ENCODE data around the gene ITGA5.

Gene ITGA5

DNA sequence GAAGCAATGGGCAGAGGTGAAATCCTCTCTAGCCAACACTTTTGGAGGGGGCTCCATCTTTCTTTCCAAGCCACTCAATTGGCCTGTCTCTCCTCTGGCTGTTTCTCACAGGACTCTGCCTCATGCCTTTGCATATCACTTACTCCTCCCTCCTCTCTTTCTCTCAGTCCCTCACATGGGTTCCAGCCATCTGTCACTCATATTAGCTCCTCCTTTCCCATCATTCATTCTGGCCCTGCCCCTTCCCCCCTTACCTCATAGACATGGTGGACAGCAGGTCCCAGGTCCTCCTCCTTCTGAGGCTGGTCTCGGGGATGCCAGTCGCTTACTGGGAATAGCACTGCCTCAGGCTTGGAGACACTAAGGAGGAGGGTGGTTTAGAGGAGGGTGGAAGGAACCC is 17.9 kb downstream of the ITGA5 start:
- Histone ChIP-seq H3K79me2 (ENCODE audit: insufficient read depth, low read length) (no peaks in the 10 kb centered on the region), H3K27me3 (ENCODE audit: low read length) (no peaks in the 10 kb centered on the region), H3K4me3 (ENCODE audit: insufficient read depth, low read length, poor library complexity, severe bottlenecking) (no peak overlapping the region), H3K36me3 (ENCODE audit: low read length) (no peaks in the 10 kb centered on the region), H3K9me2 (replicated peaks; ENCODE audit: insufficient read depth, low read length) (no peaks in the 10 kb centered on the region), H3K9ac (ENCODE audit: low read length) (no peak overlapping the region), H3K27ac (ENCODE audit: low read depth, low read length) (no peak overlapping the region), H2AFZ (ENCODE audit: low read depth, low read length, severe bottlenecking) (no peak overlapping the region), H3F3A (ENCODE audit: insufficient read depth) (no peaks in the 10 kb centered on the region), H4K20me1 (ENCODE audit: low read depth, low read length) (no peaks in the 10 kb centered on the region), H3K4me2 (ENCODE audit: low read depth, low read length, poor library complexity, severe bottlenecking) (no peak overlapping the region), H3K9me3 (ENCODE audit: insufficient read depth, low read length) (no peaks in the 10 kb centered on the region)
- no peak for TF ChIP-seq EZH2phosphoT487 (conservative IDR thresholded peaks at IDR 0.05; ENCODE audit: low read length)
- TF ChIP-seq, protein P1, sequence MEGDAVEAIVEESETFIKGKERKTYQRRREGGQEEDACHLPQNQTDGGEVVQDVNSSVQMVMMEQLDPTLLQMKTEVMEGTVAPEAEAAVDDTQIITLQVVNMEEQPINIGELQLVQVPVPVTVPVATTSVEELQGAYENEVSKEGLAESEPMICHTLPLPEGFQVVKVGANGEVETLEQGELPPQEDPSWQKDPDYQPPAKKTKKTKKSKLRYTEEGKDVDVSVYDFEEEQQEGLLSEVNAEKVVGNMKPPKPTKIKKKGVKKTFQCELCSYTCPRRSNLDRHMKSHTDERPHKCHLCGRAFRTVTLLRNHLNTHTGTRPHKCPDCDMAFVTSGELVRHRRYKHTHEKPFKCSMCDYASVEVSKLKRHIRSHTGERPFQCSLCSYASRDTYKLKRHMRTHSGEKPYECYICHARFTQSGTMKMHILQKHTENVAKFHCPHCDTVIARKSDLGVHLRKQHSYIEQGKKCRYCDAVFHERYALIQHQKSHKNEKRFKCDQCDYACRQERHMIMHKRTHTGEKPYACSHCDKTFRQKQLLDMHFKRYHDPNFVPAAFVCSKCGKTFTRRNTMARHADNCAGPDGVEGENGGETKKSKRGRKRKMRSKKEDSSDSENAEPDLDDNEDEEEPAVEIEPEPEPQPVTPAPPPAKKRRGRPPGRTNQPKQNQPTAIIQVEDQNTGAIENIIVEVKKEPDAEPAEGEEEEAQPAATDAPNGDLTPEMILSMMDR (IDR thresholded peaks at IDR 0.05; ENCODE audit: insufficient read depth, low read length, poor library complexity, severe bottlenecking) = no peak

DNA sequence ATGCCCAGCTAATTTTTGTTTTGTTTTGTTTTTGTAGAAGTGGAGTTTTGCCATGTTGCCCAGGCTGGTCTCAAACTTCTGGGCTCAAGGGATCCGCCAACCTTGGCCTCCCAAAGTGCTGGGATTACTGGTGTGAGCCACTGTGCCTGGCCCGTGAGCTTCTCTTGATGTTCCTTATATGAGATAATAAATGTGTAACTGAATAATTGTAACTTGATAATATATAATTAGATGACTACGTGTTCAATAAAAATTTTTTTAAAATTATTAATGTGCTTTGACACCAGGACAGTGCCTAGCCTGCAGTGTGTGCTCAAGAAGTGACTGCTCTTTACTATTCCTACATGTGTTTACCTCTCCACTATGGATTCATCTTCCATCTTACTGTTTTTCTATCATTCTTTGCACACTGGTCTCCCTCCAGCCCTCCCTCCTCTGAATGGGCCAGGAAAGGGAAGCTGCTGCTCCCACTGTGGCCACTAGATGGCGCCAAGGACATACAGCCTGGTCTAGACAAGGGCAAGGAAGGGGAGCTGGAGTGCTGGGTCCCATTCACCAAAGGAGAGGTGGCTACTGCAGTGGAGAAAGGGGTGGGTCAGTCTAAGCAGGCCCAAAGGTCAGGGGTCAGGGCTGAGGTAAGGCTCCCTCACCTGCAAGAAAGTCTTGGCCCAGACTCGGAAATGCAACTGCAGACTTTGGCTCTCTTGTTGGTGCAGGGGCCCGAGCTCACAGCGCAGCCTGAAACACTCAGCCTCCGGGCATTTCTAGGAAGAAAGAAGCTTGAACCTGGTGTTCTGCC is 19.9 kb downstream of the ITGA5 start:
- Histone ChIP-seq H3K27ac (ENCODE audit: low read depth, low read length) (no peak overlapping the region), H3K9ac (ENCODE audit: low read length) (no peak overlapping the region), H3K36me3 (ENCODE audit: low read length) (no peaks in the 10 kb centered on the region), H3K4me3 (ENCODE audit: insufficient read depth, low read length, poor library complexity, severe bottlenecking) (no peak overlapping the region), H3F3A (ENCODE audit: insufficient read depth) (no peaks in the 10 kb centered on the region), H2AFZ (ENCODE audit: low read depth, low read length, severe bottlenecking) (no peak overlapping the region), H4K20me1 (ENCODE audit: low read depth, low read length) (no peaks in the 10 kb centered on the region), H3K4me2 (ENCODE audit: low read depth, low read length, poor library complexity, severe bottlenecking) (no peak overlapping the region), H3K9me2 (replicated peaks; ENCODE audit: insufficient read depth, low read length) (no peaks in the 10 kb centered on the region), H3K27me3 (ENCODE audit: low read length) (no peaks in the 10 kb centered on the region), H3K79me2 (ENCODE audit: insufficient read depth, low read length) (no peaks in the 10 kb centered on the region), H3K9me3 (ENCODE audit: insufficient read depth, low read length) (no peaks in the 10 kb centered on the region)
- TF ChIP-seq, protein P1 (IDR thresholded peaks at IDR 0.05; ENCODE audit: insufficient read depth, low read length, poor library complexity, severe bottlenecking) = peak; percentile 99
- TF ChIP-seq EZH2phosphoT487 (conservative IDR thresholded peaks at IDR 0.05; ENCODE audit: low read length) = no peak

DNA sequence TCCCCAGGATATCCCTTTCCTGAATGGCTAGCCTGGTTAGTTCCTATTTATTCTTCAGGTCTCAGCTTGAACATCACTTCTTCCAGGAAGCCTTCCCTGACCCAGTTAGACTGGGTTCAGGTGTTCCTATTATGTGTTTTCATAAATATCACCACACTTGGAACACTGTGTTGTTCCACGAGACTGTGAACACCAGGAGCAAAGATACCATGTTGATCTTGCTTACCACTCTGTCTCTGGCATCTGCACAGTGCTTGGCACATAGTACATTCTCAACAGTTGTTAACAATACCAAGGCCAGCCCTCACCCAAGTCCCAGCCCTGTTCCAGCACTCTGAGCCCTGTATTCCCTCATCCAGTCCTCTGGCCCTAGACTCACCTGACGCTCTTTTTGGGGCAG is 20.8 kb downstream of the ITGA5 start:
- Histone ChIP-seq H3K4me2 (ENCODE audit: low read depth, low read length, poor library complexity, severe bottlenecking) (no peak overlapping the region), H3F3A (ENCODE audit: insufficient read depth) (no peaks in the 10 kb centered on the region), H3K9me3 (ENCODE audit: insufficient read depth, low read length) (no peaks in the 10 kb centered on the region), H3K27me3 (ENCODE audit: low read length) (no peaks in the 10 kb centered on the region), H3K9me2 (replicated peaks; ENCODE audit: insufficient read depth, low read length) (no peaks in the 10 kb centered on the region), H3K9ac (ENCODE audit: low read length) (no peak overlapping the region), H3K79me2 (ENCODE audit: insufficient read depth, low read length) (no peaks in the 10 kb centered on the region), H3K27ac (ENCODE audit: low read depth, low read length) (no peak overlapping the region), H2AFZ (ENCODE audit: low read depth, low read length, severe bottlenecking) (no peak overlapping the region), H3K36me3 (ENCODE audit: low read length) (no peaks in the 10 kb centered on the region), H4K20me1 (ENCODE audit: low read depth, low read length) (no peaks in the 10 kb centered on the region), H3K4me3 (ENCODE audit: insufficient read depth, low read length, poor library complexity, severe bottlenecking) (no peak overlapping the region)
- TF ChIP-seq, protein P1 (IDR thresholded peaks at IDR 0.05; ENCODE audit: insufficient read depth, low read length, poor library complexity, severe bottlenecking) = no peak
- TF ChIP-seq EZH2phosphoT487 (conservative IDR thresholded peaks at IDR 0.05; ENCODE audit: low read length) = no peak
